ENCODE measurements around the gene ZNF263. TPM values are rescaled to one million over a fixed set of nuclear protein-coding genes. Genes with fewer than 3 reads are reported as not detected.

ZNF263 gene
- polyA plus RNA-seq, 1 donor (not counting 4 experiments of a cell fraction or from before 2014, with no cell fraction given): 13.9 TPM

- no peak for TF ChIP-seq CTCF (optimal IDR thresholded peaks at IDR 0.05 in 1 of 3, IDR thresholded peaks at IDR 0.05 in 1 of 3, conservative IDR thresholded peaks at IDR 0.05 in 1 of 3; ENCODE audit: extremely low read depth in 1 of 3, insufficient read depth in 2 of 3, low read length in 3 of 3)
- TF ChIP-seq EZH2 (IDR thresholded peaks at IDR 0.05; ENCODE audit: low read length): no peak
- H4K20me1 ChIP-seq (ENCODE audit: control insufficient read depth, extremely low read depth, insufficient read depth, low read length): no peaks in the 10 kb centered on the region
- FAIRE-seq (no peak), DNase-seq (ENCODE audit: low read depth, low spot score) (no peak)
- no peak overlapping the region for H2AFZ ChIP-seq (ENCODE audit: control insufficient read depth, low read length)
- dilution Hi-C loops (cut with MboI; ENCODE audit: extremely low pct_ligation_motif_present, low sequenced_read_pairs): no loop called here
- H3K4me2 ChIP-seq (ENCODE audit: control insufficient read depth, extremely low read depth, insufficient read depth, low read depth, low read length): no peak overlapping the region
- H3K79me2 ChIP-seq (ENCODE audit: control insufficient read depth, insufficient read depth, low read length): no peaks in the 10 kb centered on the region
- no peaks in the 10 kb centered on the region for H3K4me1 ChIP-seq (ENCODE audit: control insufficient read depth, extremely low read depth, insufficient read depth, low read length)
- H3K36me3 ChIP-seq (ENCODE audit: control insufficient read depth in 2 of 2, extremely low read depth in 1 of 2, insufficient read depth in 2 of 2, low read length in 2 of 2): no peaks in the 10 kb centered on the region
- no peaks in the 10 kb centered on the region for H3K9me3 ChIP-seq (ENCODE audit: control insufficient read depth, low read depth, low read length)
- no peak overlapping the region for H3K27ac ChIP-seq (ENCODE audit: control insufficient read depth, insufficient read depth, low read length)
- H3K4me3 ChIP-seq (ENCODE audit: control insufficient read depth in 2 of 3, extremely low read depth in 1 of 3, insufficient read depth in 2 of 3, low read depth in 1 of 3, low read length in 3 of 3): no peak overlapping the region
- no peak overlapping the region for H3K9ac ChIP-seq (ENCODE audit: control insufficient read depth, extremely low read depth, insufficient read depth, low read length)
- no peaks in the 10 kb centered on the region for H3K27me3 ChIP-seq (ENCODE audit: control insufficient read depth, extremely low read depth, insufficient read depth, low read length)
- H3K9me1 ChIP-seq (ENCODE audit: control insufficient read depth, extremely low read depth, insufficient read depth, low read length): no peaks in the 10 kb centered on the region
Observed at GRCh38 chr16:3252967-3253366, 30.3 kb upstream of the ZNF263 start.

- DNase-seq (ENCODE audit: low read depth, low spot score) (no peak), FAIRE-seq (no peak)
- Histone ChIP-seq H3K36me3 (ENCODE audit: control insufficient read depth in 2 of 2, extremely low read depth in 1 of 2, insufficient read depth in 2 of 2, low read length in 2 of 2) (no peaks in the 10 kb centered on the region), H3K27me3 (ENCODE audit: control insufficient read depth, extremely low read depth, insufficient read depth, low read length) (no peaks in the 10 kb centered on the region), H2AFZ (ENCODE audit: control insufficient read depth, low read length) (no peak overlapping the region), H3K4me1 (ENCODE audit: control insufficient read depth, extremely low read depth, insufficient read depth, low read length) (no peaks in the 10 kb centered on the region), H3K9me3 (ENCODE audit: control insufficient read depth, low read depth, low read length) (no peaks in the 10 kb centered on the region), H4K20me1 (ENCODE audit: control insufficient read depth, extremely low read depth, insufficient read depth, low read length) (no peaks in the 10 kb centered on the region), H3K9ac (ENCODE audit: control insufficient read depth, extremely low read depth, insufficient read depth, low read length) (no peak overlapping the region), H3K9me1 (ENCODE audit: control insufficient read depth, extremely low read depth, insufficient read depth, low read length) (no peaks in the 10 kb centered on the region), H3K4me2 (ENCODE audit: control insufficient read depth, extremely low read depth, insufficient read depth, low read depth, low read length) (no peak overlapping the region), H3K79me2 (ENCODE audit: control insufficient read depth, insufficient read depth, low read length) (no peaks in the 10 kb centered on the region), H3K27ac (ENCODE audit: control insufficient read depth, insufficient read depth, low read length) (no peak overlapping the region), H3K4me3 (ENCODE audit: control insufficient read depth in 2 of 3, extremely low read depth in 1 of 3, insufficient read depth in 2 of 3, low read depth in 1 of 3, low read length in 3 of 3) (no peak overlapping the region)
- dilution Hi-C loops (cut with MboI; ENCODE audit: extremely low pct_ligation_motif_present, low sequenced_read_pairs): no loop called here
- TF ChIP-seq EZH2 (IDR thresholded peaks at IDR 0.05; ENCODE audit: low read length): no peak
- no peak for TF ChIP-seq CTCF (optimal IDR thresholded peaks at IDR 0.05 in 1 of 3, IDR thresholded peaks at IDR 0.05 in 1 of 3, conservative IDR thresholded peaks at IDR 0.05 in 1 of 3; ENCODE audit: extremely low read depth in 1 of 3, insufficient read depth in 2 of 3, low read length in 3 of 3)
Observed at GRCh38 chr16:3254309-3254708, 29.0 kb upstream of the ZNF263 start.
